Measurements from ENCODE around the gene LEFTY1. TPM values are rescaled to one million over a fixed set of nuclear protein-coding genes. Genes with fewer than 3 reads are reported as not detected.
"Not testable (repeated sequence)": the region's sequence is repeated elsewhere in the genome, so short reads cannot be mapped to it uniquely, and the experiment has no call there.

Gene LEFTY1
- polyA plus RNA-seq, 3 donors, result 0.13 TPM; not detected in 2

GRCh38 chr1:225937048-225937968, 48.4 kb upstream of the LEFTY1 start:
- H3K36me3 Mint-ChIP-seq, result no peaks in the 10 kb centered on the region
- Histone ChIP-seq H2AFZ (ENCODE audit: insufficient read depth, low read depth, low read length, poor library complexity, severe bottlenecking) (no peak overlapping the region), H3K9ac (ENCODE audit: insufficient read depth, low read length, poor library complexity, severe bottlenecking) (no peak overlapping the region), H3K4me1 (ENCODE audit: control insufficient read depth in 1 of 2, insufficient read depth in 2 of 2, low read length in 2 of 2) (no peaks in the 10 kb centered on the region), H3K27ac (ENCODE audit: low read depth in 1 of 2, low read length in 2 of 2) (no peak overlapping the region), H3K27me3 (ENCODE audit: control insufficient read depth in 2 of 2, insufficient read depth in 2 of 2, low read length in 2 of 2) (no peaks in the 10 kb centered on the region), H3K4me3 (replicated peaks in 1 of 3; ENCODE audit: low read depth in 2 of 3, low read length in 3 of 3) (no peak overlapping the region), H3K4me2 (replicated peaks; ENCODE audit: extremely low read depth, low read length, poor library complexity, severe bottlenecking) (no peak overlapping the region), H3K9me3 (replicated peaks in 1 of 2; ENCODE audit: control insufficient read depth in 1 of 2, insufficient read depth in 1 of 2, low read length in 2 of 2) (no peaks in the 10 kb centered on the region), H4K20me1 (ENCODE audit: insufficient read depth, low read length) (no peaks in the 10 kb centered on the region), H3K79me2 (ENCODE audit: insufficient read depth, low read length) (no peaks in the 10 kb centered on the region), H3K36me3 (replicated peaks in 1 of 2; ENCODE audit: control insufficient read depth in 1 of 2, insufficient read depth in 2 of 2, low read length in 2 of 2) (no peaks in the 10 kb centered on the region)
- intact Hi-C loops (cut with micrococcal nuclease), result no loop called here
- DNase-seq, result no peak
- peaks cover 2 to 7% (median 2%) of the 10 kb centered on the region in 3 donors for H3K27me3 Mint-ChIP-seq (ENCODE audit: low read depth in 3 of 3)
- no peaks in the 10 kb centered on the region for H3K9me3 Mint-ChIP-seq
- H3K4me1 Mint-ChIP-seq, result no peaks in the 10 kb centered on the region
- H3K4me3 Mint-ChIP-seq, result no peak overlapping the region
- WGBS (ENCODE audit: insufficient coverage), result over 99% methylated on average over 17 of the region's 21 CpGs
- H3K27ac Mint-ChIP-seq, result no peak overlapping the region
- TF ChIP-seq, protein P1, sequence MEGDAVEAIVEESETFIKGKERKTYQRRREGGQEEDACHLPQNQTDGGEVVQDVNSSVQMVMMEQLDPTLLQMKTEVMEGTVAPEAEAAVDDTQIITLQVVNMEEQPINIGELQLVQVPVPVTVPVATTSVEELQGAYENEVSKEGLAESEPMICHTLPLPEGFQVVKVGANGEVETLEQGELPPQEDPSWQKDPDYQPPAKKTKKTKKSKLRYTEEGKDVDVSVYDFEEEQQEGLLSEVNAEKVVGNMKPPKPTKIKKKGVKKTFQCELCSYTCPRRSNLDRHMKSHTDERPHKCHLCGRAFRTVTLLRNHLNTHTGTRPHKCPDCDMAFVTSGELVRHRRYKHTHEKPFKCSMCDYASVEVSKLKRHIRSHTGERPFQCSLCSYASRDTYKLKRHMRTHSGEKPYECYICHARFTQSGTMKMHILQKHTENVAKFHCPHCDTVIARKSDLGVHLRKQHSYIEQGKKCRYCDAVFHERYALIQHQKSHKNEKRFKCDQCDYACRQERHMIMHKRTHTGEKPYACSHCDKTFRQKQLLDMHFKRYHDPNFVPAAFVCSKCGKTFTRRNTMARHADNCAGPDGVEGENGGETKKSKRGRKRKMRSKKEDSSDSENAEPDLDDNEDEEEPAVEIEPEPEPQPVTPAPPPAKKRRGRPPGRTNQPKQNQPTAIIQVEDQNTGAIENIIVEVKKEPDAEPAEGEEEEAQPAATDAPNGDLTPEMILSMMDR (IDR thresholded peaks at IDR 0.05), result no peak

DNA sequence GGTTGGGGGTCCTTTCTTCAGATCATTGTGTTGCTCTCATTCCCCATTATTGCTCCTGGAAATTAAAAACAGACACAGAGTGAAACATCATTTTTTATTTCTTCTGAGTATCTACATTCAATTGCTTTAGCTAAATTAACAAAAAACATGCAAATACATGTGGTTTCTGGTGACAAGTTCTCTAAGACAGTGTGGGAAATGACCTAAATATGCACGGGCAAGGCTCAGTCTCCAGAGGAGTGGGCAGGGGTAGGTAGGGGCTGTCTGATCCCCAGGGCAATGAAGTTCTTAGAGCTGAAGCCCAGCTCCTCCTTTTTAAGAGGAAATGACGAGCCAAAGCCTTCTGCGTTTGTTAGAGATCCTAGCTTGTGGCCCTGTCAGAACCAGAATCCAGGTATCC, 47.6 kb upstream of the LEFTY1 start:
- no peak overlapping the region for H3K4me3 Mint-ChIP-seq
- no peak overlapping the region for H2AFZ ChIP-seq (ENCODE audit: insufficient read depth, low read depth, low read length, poor library complexity, severe bottlenecking)
- H3K9ac ChIP-seq (ENCODE audit: insufficient read depth, low read length, poor library complexity, severe bottlenecking), result no peak overlapping the region

GRCh38 chr1:225936086-225936485, 47.1 kb upstream of the LEFTY1 start:
- H4K20me1 ChIP-seq (ENCODE audit: insufficient read depth, low read length); H3K27me3 Mint-ChIP-seq (ENCODE audit: low read depth in 3 of 3); H3K79me2 ChIP-seq (ENCODE audit: insufficient read depth, low read length); H3K4me3 ChIP-seq (replicated peaks in 1 of 3; ENCODE audit: low read depth in 2 of 3, low read length in 3 of 3); H3K27me3 ChIP-seq (ENCODE audit: control insufficient read depth in 2 of 2, insufficient read depth in 2 of 2, low read length in 2 of 2); H3K4me1 ChIP-seq (ENCODE audit: control insufficient read depth in 1 of 2, insufficient read depth in 2 of 2, low read length in 2 of 2); H3K36me3 Mint-ChIP-seq; H3K36me3 ChIP-seq (replicated peaks in 1 of 2; ENCODE audit: control insufficient read depth in 1 of 2, insufficient read depth in 2 of 2, low read length in 2 of 2); H3K27ac ChIP-seq (ENCODE audit: low read depth in 1 of 2, low read length in 2 of 2); H3K9me3 ChIP-seq (replicated peaks in 1 of 2; ENCODE audit: control insufficient read depth in 1 of 2, insufficient read depth in 1 of 2, low read length in 2 of 2); H3K9ac ChIP-seq (ENCODE audit: insufficient read depth, low read length, poor library complexity, severe bottlenecking); DNase-seq; intact Hi-C loops (cut with micrococcal nuclease); H3K27ac Mint-ChIP-seq; H3K9me3 Mint-ChIP-seq; H3K4me3 Mint-ChIP-seq; H3K4me1 Mint-ChIP-seq; H3K4me2 ChIP-seq (replicated peaks; ENCODE audit: extremely low read depth, low read length, poor library complexity, severe bottlenecking); H2AFZ ChIP-seq (ENCODE audit: insufficient read depth, low read depth, low read length, poor library complexity, severe bottlenecking): not testable (repeated sequence)
- 90% methylated on average over 4 of the region's 8 CpGs for WGBS (ENCODE audit: insufficient coverage)

More for the DNA sequence above, 47.6 kb upstream of the LEFTY1 start:
- H3K4me3 ChIP-seq (replicated peaks in 1 of 3; ENCODE audit: low read depth in 2 of 3, low read length in 3 of 3), result no peak overlapping the region
- no peaks in the 10 kb centered on the region for H3K27me3 ChIP-seq (ENCODE audit: control insufficient read depth in 2 of 2, insufficient read depth in 2 of 2, low read length in 2 of 2)
- Mint-ChIP-seq H3K27me3 (ENCODE audit: low read depth in 3 of 3) (peaks cover 2 to 7% (median 2%) of the 10 kb centered on the region in 3 donors), H3K9me3 (no peaks in the 10 kb centered on the region), H3K4me1 (no peaks in the 10 kb centered on the region), H3K36me3 (no peaks in the 10 kb centered on the region), H3K27ac (no peak overlapping the region)
- 50% methylated on average over 1 of the region's 3 CpGs for WGBS (ENCODE audit: insufficient coverage)
- intact Hi-C loops (cut with micrococcal nuclease), result no loop called here
- TF ChIP-seq, protein P1 (IDR thresholded peaks at IDR 0.05), result no peak
- no peaks in the 10 kb centered on the region for H3K36me3 ChIP-seq (replicated peaks in 1 of 2; ENCODE audit: control insufficient read depth in 1 of 2, insufficient read depth in 2 of 2, low read length in 2 of 2)
- no peaks in the 10 kb centered on the region for H3K4me1 ChIP-seq (ENCODE audit: control insufficient read depth in 1 of 2, insufficient read depth in 2 of 2, low read length in 2 of 2)
- no peak overlapping the region for H3K27ac ChIP-seq (ENCODE audit: low read depth in 1 of 2, low read length in 2 of 2)
- H4K20me1 ChIP-seq (ENCODE audit: insufficient read depth, low read length), result no peaks in the 10 kb centered on the region
- no peaks in the 10 kb centered on the region for H3K79me2 ChIP-seq (ENCODE audit: insufficient read depth, low read length)
- H3K4me2 ChIP-seq (replicated peaks; ENCODE audit: extremely low read depth, low read length, poor library complexity, severe bottlenecking), result no peak overlapping the region
- DNase-seq, result no peak
- H3K9me3 ChIP-seq (replicated peaks in 1 of 2; ENCODE audit: control insufficient read depth in 1 of 2, insufficient read depth in 1 of 2, low read length in 2 of 2), result no peaks in the 10 kb centered on the region

Measured in CD14-positive monocyte (primary cell).